Stimulated activated CD4-positive, alpha-beta T cell treated with anti-CD3 and anti-CD28 coated beads, Interleukin-4, amount 100 ng/mL, for 48 hours (primary cell): Measurements from ENCODE around the gene PEX11A.
A peak's percentile ranks its signal among the peaks of the same experiment; 100 is the strongest.
"Not testable (repeated sequence)": the region's sequence is repeated elsewhere in the genome, so short reads cannot be mapped to it uniquely, and the experiment has no call there.

ENCODE experiments used
- DNase-seq, 2 donors: peaks; one replicate each; pipeline ENCODE4 v3.0.0-alpha.2; 2020; ENCODE audit warnings: low read depth in 2 of 2

The PEX11A gene, protein sequence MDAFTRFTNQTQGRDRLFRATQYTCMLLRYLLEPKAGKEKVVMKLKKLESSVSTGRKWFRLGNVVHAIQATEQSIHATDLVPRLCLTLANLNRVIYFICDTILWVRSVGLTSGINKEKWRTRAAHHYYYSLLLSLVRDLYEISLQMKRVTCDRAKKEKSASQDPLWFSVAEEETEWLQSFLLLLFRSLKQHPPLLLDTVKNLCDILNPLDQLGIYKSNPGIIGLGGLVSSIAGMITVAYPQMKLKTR

DNA sequence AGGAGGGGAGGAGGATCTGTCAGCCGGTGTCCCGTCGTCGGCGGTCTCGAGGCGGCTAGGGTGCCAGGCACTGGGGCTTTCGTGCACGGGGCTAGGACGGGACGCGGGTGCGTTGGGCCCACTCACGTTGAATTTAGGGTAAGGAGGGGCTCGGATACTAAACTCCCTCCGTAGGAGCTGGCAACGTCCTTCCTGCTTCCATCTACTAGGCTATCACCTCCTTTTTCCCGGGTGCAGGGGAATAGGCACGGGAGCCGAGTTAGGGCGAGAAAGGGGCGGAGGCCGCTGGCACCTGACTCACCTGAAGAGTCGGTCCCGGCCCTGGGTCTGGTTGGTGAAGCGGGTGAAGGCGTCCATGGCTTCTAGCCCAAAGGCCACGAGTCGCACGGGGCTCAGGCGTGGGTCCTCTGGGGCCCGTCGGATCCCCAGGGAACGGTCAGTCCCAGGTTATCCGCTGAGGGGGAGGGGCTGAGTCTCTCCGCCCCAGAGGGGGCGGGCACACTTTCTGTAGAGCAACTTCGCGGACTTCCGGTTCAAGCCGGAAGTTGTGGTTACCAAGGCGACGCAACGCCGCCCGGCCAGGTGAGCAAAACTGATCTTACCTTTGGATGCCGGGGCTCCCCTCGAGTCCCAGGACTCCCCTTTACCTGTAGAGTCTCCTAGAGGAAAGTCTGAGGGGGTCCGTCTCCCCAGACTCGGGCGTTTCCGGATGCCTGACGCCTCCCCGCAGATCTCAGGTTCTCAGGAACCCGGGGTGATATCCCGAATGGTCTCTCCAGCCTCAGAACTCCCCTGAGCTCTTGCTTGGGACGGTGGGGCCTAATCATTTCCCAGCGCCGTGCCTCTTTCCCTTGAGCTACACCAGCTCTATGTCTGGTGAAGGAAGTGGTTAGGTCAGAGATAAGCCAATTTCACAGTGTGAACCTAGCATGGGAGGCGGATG is at the start of gene PEX11A, which contains the start of gene WDR93:
TSS of gene PEX11A (minus strand) at position 479 of the 943 bp plus-strand sequence. CDS start at position 357, 122 bp downstream.
TSS of gene WDR93 (plus strand) at position 536 of the 943 bp plus-strand sequence. CDS start 10,936 bp downstream, outside the sequence.
- peak; percentile 64 to 74 for DNase-seq

DNA sequence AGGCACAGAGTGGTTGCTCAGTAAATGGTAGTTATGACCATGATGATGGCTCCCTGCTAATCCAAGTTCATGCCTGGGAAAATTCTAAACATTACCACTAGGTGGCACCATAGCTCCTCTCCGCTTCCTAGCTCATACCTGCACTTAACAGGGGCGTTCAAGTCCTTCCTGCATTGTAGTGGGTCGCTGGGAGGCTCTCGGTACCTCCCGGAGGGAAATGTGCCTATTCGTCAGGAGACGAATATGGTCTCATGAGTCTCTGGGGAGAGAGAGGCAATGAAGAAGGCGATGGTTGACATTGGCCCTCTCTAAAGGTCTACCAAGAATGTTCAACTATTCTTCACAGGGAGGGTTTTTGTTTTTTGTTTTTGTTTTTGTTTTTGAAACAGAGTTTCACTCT is 49.6 kb upstream of the PEX11A start:
- peak; percentile 20 to 37 for DNase-seq

DNA sequence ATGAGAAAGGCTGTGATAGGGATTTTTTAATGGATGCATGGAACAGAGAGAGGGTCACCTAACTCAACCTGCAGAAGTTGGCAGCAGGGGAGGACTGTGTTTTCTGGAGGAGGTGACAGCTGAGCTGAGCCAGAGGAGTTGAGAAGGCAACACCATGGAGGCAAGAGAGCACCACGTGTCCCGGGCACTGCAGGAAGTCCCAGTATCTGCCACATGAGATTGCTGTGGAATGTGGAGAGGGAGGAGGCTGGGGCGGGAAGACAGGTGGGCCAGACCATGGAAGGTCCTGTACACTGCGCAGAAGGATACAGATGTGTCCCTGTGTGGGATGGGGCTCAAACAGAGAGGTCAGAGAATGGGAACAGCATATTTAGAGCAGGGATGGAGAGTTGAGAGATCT is 45.2 kb upstream of the PEX11A start:
- no peak for DNase-seq

DNA sequence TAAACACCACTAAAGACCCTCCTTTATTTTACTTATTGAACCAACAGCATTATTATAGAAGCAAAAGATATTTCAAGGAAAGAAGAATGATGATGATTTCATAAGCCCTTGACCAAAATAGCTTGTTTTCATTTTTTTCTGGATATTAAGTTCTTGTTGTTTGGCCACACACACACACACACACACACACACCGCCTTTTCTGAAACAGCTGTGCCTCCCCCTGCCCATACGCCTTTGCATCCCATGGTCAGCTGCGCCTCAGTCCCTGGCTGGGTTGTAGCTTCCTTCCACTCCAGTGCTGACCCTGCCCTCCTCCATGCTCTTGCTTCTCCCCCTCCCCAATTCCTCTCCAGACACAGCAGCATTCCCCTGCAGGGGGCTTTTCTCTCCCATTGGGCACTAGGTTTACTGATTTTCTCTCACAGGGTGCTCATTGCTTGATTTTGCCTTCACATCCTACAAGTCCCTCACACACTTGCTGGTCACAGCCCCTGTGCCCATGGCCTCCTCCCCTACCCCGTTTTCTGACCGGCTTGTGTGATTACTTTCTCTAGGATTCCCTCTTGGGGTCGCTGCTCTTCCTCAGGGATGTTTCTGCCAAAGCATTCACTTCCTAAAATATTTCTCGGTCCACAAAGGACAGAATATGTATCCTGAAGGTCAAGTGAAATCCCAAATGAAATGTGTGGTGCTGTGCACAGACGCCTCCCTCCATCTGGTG is 42.1 kb upstream of the PEX11A start:
- no peak for DNase-seq

DNA sequence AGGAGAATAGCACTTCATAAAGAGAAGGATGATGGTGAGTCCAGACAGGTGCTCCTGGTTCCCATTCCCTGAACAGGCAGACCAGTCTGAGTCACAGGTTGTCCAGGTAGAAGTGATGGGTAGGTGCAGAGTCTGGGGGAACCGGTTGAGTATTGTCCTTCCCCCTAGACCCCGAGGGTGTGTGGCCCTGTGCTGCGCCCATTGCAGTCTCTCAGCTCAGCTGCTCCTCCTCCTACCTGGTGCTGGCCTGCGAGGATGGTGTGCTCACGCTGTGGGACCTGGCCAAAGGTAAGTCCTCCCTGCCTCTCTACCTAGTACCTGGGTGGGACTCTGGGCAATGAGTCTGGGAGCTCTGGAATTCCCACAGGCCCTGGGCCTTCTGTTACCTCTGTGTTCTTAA is 40.7 kb upstream of the PEX11A start:
- no peak for DNase-seq

DNA sequence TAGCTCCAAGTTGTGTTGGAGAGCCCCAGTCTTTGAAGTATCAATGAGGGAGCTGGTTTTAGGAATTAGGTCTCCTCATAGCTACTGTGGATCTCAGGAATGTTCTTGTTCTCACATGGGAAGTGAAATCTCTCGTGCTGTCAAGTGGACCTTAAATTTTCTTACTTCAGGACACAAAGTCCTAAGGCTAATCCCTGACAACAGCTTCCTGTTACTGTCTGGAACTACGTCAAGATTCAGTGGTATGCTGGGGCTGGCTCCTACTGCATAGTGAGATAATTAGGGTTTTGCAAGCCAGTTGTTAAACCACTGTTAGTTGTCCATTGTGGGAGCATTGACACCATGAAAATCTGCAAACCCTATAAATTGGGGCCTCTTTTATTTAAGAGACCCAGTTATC is 37.7 kb upstream of the PEX11A start:
- DNase-seq, result no peak

DNA sequence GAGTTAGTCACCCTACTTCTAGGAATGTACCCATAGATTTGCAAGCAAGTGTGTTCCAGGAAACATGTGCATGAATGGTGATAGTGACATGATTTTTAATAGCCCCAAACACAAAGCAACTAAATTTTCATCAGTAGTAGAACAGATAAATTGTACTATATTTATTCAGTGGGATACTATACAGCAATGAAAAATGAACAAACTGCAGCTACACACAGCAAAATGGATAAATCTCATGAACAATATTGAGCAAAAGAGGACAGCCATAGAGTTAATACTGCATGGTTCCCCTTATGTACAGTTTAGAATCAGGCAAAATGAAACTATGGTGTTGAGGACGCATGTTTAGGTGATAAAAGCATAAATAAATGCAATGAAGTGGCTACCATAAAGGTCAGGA is 34.5 kb upstream of the PEX11A start:
- no peak for DNase-seq

DNA sequence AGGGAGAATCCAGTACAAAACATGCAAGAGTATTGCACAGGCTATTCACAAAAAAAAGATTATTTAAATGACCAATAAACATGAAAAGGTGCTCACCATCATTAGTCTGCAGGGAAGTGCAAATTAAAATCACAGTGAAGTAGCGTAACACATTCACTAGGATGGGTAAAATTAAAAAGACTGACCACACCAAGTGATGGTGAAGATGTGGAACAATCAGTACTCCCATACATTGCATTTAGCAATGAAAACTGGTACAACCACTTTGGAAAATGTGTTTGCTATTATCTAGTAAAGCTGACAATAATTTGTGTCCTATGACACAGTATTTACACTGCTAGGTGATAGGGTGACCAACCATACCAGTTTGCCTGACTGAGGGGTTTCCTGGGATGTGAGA is 34.1 kb upstream of the PEX11A start:
- DNase-seq, result no peak

DNA sequence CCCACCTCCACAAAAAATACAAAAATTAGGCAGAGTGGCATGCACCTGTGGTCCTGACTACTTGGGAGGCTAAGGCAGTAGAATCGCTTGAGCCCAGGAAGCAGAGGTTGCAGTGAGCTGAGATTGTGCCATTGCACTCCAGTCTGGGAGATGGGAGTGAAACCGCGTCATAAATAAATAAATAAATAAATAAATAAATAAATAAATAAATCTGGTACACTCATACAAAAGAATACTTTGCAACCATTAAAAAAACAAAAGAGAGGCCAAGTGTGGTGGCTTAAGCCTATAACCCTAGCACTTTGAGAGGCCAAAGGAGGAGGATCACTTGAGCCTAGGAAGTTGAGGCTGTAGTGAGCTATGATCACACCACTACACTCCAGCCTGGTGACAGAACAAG is 32.5 kb upstream of the PEX11A start:
- no peak for DNase-seq

DNA sequence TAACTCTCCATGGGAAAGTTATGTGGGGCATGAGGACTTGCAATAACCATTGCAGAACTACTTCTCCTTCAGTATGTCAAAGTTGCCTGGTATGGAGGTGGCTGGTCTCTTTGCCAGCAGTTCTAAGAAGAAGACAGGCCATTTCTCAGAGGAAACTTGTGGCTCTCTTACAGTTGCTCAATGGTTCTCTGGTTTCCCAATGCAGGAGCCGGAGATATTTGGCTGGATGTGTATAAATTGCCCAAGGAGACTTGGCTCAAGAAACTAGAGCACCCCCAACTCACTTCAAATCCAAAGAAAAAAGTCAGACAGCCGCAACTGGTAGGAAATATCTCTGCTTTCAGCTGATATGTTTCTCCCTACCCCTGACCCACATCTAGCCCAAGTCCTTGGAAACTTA is 24.2 kb upstream of the PEX11A start:
- DNase-seq, result no peak

DNA sequence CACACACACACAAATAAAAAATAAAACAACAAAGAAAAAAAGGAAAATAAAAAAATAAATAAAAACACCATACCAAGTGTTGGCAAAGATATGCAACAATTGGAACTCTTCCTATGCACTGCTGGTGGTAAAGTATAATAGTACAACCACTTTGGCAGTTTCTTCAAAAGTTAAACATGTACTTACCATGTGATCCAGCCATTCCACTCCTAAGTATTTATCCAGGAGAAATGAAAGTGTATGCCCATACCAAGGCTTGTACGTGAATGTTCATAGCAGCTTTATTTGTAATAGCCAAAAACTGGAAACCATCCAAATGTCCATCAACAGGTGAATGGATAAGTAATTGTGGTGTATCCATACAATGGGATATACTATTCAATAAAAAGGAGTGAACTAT is 17.0 kb upstream of the PEX11A start:
- DNase-seq, result no peak

DNA sequence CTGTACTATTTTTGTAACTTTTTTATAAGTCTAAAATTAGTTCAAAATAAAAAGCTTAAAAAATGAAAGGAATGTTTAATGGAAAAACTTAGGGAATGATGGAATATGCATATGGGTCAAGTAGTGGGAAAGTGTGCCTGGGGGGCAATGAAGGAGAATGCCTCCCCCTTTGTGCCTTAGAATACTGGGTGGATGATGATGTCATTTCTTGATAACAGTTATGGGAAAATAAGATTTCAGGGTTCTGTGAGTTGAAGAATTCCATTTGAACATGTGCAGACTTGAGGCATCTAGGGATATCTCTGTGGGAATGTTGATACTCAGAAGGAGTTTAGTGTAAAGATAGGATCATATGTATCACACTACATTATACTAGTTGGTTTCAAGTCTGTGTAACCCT is 13.9 kb upstream of the PEX11A start:
- no peak for DNase-seq

DNA sequence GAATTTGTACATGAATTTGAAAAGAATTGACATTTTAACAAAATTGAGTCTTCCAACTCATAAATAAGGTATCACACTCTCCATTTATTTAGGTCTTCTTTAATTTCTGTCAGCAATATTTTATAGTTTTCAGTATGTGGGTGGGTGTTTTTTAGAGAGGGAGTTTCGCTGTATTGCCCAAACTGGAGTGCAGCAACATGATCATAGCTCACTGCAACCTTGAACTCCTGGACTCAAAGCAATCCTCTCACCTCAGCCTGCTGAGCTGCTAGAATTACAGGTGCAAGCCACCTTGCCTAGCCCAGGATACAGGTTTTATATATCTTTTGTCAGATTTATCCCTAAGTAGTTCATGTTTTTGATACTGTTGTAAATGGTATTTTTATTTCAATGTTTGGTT is 4.6 kb upstream of the PEX11A start:
- DNase-seq, result no peak

DNA sequence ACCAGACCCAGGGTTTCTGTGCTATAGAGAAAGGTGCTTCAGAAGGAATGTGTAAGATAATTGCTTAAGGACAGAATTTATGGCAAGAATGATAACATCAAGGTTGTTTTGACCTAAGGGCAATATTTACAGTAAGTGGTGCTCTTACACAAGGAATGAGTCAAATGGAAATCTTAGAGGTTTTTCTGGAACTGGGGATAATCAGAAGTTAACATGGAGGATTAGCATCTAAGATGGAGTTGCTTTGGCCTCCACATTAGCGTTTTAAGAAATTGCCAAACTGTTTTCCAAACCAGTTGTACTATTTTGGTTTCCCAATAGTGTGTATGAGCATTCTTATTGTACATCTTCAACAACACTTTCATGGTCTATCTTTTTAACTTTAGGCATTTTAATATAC is 3.1 kb upstream of the PEX11A start:
- DNase-seq, result no peak

DNA sequence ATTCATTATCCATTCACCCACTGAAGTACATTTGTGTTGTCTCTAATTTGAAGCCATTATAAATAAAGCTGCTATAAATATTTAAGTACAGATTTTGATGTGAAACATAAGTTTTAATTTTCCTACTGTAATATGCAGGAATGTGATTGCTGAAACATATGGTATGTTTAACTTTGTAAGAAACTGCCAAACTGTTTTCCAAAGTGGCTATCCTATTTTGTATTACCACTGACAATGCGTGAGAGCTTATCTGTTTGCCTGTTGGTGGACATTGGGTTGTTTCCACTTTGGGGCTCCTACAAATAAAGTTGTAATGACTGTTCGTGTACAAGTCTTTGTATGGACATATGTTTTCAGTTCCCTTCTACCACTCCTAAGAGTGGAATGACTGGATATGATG is 2.5 kb upstream of the PEX11A start:
- DNase-seq, result no peak

DNA sequence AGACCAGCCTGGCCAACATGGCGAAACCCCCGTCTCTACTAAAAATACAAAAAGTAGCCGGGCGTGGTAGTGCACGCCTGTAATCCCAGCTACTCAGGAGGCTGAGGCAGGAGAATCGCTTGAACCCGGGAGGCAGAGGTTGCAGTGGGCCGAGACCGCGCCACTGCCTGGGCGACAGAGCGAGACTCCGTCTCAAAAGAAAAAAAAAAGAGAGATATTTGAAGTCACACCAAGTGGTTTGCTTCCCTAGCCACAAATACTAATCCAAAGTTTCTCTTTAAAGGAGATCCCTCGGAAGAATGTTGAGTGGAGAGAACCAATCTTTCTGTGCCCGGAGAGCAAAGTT is 651 bp downstream of the PEX11A start:
- not testable (repeated sequence) for DNase-seq

DNA sequence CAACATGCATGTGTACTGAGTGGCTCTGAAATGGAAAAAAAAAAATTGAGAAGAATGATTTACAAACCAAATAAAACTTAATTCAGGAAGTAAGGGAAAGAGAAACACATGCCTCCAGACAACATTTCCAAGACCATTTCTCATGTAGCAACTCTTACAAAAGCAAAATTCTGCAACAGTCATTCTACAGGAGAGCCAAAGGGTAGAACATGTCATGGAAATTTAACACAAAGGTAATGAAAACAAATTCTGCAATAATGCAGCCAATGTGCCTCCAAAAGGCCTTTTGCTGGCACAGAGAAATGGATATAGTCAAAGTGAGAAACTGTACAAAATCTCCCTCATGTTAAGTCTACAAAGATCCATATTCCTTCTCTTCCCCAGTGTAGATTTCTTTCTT is 4.0 kb downstream of the PEX11A start:
- no peak for DNase-seq

DNA sequence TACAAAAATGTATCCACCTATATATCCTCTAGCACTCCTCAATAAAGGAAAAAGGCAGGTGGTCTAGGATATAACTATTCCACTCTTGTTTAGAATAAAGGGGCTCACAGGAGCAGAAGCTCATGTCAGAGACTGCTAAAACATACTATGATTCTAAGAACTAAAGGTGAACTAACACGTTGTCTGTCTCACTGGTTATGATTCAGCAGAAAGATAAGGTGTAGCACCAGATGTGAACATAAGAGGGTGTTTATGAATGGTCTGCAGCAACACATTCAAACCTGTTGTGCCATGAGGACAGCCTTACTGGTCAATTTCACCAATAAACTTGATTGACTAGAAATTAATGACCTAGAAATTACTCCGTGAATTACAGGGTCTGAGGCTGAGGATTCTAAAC is 4.6 kb downstream of the PEX11A start:
- no peak for DNase-seq

DNA sequence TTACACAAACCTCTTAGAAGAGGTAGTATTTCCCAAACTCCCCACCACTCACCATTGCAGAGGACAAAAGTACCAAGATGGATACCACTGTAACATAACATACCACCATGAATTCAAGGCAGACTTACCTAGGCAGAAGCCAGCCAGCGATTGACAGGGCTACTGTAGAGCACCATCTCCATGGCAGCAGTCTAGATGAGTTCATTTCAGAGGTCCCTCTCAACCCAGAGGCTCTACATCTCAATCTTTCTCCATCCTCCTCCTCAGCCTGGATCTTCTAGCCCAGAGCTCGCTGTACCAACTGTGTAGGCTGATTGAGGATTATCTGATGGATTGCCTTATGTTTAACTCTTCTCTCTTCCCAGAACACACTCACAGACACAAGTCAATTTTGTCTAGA is 9.4 kb downstream of the PEX11A start:
- DNase-seq, result no peak

DNA sequence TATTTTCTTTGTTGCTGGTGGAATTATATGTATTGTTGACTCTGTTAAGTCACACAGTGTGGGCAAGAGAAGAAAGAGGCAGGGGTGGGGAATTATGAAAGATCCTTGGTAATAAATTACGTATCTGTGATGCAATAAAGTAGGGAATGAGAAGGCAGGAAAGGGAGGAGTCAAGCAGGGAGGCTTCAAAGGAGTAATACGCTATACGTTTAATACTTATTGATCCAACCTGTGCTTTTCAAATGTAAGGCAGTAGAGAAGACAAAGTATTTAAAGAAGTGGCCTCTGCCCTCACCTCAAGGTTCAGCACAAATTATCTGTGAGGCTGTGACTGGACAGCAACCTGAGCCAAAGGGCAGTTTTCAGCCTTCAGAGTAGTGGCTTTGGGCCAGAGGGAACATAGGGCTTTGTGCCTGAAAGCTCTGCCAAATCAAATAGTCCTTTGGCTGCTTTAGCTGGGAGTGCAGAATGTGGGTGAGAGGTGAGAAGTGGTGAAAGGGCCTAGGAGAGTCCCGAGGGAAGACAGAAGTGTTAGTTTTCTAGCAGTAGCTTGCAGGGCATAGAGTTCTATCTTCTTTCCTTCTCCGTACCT is 10.2 kb downstream of the PEX11A start:
- DNase-seq, result no peak

DNA sequence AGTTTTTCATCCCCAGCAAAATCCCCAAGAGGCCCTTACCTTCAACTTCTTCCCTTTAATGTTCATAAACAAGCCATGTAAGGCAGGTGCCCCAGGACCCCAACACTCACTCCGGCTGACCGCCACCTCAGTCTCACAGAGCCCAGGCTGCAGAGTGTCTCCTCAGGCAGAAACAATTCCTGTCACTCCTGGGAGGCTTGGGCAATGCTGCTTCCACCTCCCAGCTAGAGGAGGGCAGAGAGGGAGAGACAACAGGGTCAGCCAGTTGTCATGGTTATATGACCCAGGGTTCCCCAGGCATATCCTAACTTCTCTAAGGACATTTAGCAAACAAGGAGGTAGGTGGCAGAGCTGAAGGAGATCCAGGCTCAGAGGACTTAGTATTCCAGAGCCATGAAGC is 11.3 kb downstream of the PEX11A start, which contains the start of gene PLIN1:
TSS of gene PLIN1 (minus strand) at position 156 of the 400 bp plus-strand sequence. CDS start 1,878 bp downstream, outside the sequence.
- no peak for DNase-seq

DNA sequence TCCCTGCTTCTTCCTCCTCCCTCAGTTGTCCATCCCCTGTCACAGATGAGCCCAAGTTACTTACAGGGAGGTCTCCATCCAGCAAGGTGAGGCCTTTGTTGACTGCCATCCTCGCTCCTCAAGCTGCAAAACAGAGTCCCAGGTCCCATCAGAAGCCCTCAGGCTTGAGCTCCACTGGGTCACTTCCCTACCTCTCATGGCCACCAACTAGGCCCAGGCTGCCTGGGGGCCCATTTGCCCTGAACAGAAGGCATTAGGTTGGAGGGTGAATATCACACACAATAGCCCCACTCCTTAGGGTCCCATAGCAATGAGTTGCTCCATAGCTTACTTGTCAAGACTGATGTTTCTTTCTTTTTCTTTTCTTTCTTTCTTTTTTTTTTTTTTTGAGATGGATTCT is 13.2 kb downstream of the PEX11A start:
- no peak for DNase-seq
